Heart left ventricle (tissue), 13 donors: Measurements from ENCODE around the gene RDH8.

Experiments
- CTCF ChIP-seq, 12 donors: fragments of 200-600 bp; sonication (generic) in 4 of 12; IDR thresholded peaks; one replicate each; pipeline versions ENCODE4 v1.5.0 to v1.8.0; 2018 to 2022; ENCODE audit warnings: antibody characterized with exemption in 12 of 12, mild to moderate bottlenecking in 5 of 12
- POLR2A ChIP-seq, 2 donors: fragments of 450-650 bp; IDR thresholded peaks; one replicate each; pipeline ENCODE4 v1.6.1; 2017; ENCODE audit warnings: antibody characterized with exemption in 2 of 2, mild to moderate bottlenecking in 2 of 2, moderate library complexity in 2 of 2
- donor health status: ischemic (EF 13 %, LVEDD 7.1; RV severe dilation, severe dysfunction).
- donor health status: DM: no; HTN: yes; CAD: no.
- donor health status: DM: no; HTN: no; CAD: no.
- donor health status: ischemic (EF 25% LVEDD 6.9; RV normal size, moderate dysfunction).
- donor health status: ischemic (EF 25% LVEDD 5.7; RV mildly dilated, moderate dysfunction).
- donor health status: ischemic (EF 35%, LVEDD 5.7; RV mildly dilated, moderate dysfunction).
- donor health status: nonischemic (EF 11% LVEDD 7.7; RV severe dilation, severe dysfunction).
- donor health status: DM: yes; HTN: yes; CAD: no.
- donor health status: PGD.
- donor health status: ischemic (EF 29% LVEDD 5.4; RV normal size, mild dysfunction).
- donor health status: nonischemic (EF 23%, LVEDD 6.1; RV moderate dilation, normal function).

- TF ChIP-seq POLR2A (IDR thresholded peaks at IDR 0.05) (no peak), CTCF (IDR thresholded peaks at IDR 0.05) (no peak)
Measured at GRCh38 chr19:9996541-9996940, 16.7 kb upstream of the RDH8 start.
